SIG-M5 treated with dmso at 0.1 percent for 504 hours (cell line): ENCODE data around the gene FAU.
"Not testable (repeated sequence)": the region's sequence is repeated elsewhere in the genome, so short reads cannot be mapped to it uniquely, and the experiment has no call there.

Source experiments
- DNase-seq: peaks from one replicate; lab custom pipeline; 2025; ENCODE audit not compliant: unreplicated experiment; lab: John Stamatoyannopoulos, UW

Gene FAU

DNA sequence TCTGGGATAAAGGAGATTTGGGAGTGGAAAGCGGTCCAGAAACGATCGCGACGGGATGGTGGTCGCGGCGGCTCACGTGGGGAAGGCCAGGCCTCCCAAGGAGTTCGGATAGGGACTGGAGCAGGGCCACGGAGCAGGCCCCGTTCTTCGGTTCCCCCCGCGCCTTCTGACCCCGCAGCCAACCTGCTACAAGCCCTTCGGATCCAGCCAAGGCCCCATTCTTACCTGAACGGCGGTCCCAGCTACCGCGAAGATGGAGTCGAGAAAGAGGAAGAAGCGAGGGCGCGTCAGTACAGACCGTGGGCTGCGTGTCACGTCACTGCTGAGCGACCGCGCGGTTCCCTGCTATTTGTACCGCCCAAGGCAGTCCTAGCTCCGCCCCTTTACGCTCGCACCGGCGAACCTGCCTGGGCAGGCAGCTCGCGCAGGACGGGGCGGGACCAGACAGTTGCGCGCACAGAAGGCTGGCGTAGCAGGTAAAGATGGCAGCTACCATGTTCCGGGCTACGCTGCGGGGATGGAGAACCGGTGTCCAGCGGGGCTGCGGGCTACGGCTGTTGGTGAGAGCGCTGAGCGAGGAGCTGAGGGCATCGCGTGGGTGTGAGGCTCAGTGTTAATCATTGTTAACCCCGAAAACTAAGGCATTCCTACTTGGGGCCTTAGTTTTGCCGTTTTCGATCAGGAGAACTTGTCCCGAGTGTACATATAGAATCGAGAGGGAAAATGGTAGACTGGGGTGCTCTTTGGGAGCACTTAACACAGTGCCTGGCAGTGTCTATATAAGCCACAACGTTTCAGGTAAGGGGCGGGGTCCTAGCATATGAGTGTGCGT, at the start of gene FAU, which contains the start of gene MRPL49:
TSS of gene FAU (minus strand) at position 270 of the 832 bp plus-strand sequence. CDS start 321 bp downstream, outside the sequence.
TSS of gene MRPL49 (plus strand) at position 457 of the 832 bp plus-strand sequence. CDS start at position 483, 26 bp downstream.
- peak; percentile 98 for DNase-seq

DNA sequence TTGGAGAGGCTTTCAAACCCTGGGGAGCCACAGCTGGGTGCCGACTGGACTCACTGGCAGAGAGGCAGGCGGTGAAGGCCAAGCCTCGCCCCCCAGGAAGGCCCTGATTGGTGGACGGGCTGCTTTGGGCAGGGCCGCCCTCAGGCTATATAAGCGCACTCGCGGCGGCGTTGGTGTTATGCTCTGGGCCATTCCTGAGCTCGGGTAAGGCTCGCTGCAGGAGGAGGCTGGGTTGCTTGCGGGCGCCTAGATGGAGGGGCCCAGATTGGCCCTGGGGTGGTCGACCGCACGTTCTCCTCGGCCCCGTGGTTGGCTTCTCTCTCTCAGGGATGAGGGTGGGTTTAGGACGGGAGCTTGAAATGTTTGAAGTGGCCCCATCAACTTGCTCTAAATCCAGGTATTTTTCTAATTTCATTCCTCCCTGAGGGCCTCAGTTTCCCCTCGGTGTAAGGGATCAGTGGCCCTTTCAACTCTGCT, 48.2 kb upstream of the FAU start, which contains the start of gene SPDYC:
TSS of gene SPDYC (plus strand) at position 176 of the 477 bp plus-strand sequence. CDS start 1,125 bp downstream, outside the sequence.
- no peak for DNase-seq

DNA sequence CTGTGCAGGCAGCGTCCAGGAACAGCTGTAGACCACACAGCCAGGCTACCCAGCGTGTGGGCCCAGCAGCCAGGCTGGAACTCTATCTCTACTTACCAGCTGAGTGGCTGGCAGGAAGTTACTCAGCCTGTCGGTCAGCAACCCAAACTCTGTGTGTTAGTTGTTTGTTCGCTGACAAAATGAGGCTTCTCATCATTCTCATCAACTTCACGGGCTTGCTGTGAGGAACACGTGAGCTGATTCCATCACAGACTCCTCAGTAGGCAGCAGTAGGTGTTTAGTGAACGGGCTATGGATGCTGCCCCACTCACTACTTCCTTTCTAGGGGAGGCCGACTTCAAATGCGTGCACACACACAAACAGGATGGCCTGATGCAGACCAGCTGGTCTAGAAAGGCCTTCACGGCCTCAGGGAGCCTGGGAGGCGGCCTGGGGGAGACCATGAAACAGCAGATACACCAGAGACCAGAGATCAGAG, 47.3 kb upstream of the FAU start:
- DNase-seq: no peak

DNA sequence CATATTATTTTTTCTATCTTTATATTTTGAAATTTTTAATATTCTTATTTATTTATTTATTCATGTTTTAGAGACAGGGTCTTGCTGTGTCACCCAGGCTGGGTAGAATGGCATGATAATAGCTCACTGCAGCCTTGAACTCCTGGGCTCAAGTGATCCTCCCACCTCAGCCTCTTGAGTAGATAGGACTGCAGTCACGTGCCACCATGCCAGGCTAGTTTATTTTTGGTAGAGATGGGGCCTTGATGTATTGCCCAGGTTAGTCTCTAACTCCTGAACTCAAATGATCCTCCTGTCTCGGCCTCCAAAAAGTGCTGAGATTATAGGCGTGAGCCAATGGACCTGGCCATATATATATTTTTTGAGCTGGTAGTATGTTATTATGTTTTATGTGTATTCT, 45.7 kb upstream of the FAU start:
- no peak for DNase-seq

DNA sequence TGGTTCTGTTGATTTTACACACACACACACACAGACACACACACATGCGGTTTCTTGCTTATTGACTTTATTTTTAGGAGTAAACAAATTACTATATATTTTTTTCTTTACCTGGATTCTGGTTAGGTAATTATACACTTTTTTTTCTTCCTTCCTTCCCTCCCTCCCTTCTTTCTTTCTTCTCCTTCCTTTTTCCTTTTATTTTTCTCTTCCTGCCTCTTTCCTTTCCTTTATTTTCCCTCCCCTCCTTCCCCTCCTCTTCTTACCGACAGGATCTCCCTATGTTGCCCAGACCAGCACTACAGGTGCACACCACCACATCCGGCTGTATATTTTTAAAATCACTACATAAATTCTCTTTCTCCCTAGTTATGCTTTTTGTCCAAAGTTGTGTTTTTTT, 45.0 kb upstream of the FAU start:
- DNase-seq: no peak

DNA sequence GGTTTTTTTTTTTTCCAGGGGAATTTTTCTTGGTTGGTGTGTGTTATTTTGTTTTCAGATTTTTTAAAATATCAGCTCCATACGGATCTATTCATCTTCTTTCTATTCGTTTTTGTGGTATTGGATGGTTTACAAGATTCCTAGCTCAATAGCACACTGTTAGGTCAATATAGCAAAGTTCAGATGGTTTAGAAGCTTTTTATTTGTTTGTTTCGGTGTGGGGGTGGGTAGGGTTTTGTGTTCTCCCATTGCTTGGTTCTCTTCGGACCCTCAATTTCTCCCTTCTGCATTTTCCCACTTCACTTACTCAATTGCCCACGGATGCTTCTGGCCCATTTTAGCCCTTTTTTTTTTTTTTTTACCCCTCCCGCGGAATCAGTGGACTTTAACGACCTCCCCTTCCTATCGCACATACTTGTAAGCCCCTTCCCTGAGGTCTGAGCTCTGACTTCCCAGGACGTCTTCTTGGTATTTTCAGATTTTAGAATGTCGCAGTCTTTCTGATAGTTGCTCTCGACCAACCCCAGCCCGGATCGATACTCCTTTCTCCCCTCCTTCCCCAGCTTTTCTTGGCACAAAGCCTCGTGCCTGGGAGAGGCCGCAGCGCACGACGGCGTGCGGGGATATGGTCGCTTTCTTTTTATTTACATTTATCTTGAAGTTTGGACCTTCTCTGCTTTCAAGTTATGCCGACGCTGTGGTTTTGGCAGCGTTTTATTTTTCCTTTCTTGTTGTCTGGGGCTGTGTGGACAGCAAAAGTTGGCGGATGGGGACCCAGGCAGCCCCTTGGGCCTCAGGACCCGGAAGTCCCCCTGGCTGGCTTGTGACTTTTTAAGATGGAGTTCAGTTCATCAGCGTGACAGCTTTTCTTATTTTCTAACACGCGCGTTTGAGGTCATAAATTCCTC, 43.7 kb upstream of the FAU start:
- no peak for DNase-seq

DNA sequence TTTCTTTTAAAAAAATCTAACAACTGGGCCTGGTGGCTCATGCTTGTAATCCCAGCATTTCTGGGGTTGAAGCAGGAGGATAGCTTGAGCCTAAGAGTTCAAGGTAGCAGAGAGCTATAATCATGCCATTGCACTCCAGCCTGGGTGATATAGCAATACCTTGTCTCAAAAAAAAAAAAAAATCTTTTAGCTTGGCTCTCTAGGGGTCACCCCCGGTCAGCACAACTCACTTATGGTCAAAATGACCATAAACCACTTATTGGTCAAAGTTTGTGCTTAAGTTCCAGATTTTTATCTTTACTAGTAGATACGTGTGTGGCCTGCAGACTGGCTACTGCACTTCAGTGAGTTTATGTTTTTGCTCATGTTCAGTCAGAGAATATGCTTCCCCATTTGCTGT, 41.8 kb upstream of the FAU start:
- DNase-seq: no peak

DNA sequence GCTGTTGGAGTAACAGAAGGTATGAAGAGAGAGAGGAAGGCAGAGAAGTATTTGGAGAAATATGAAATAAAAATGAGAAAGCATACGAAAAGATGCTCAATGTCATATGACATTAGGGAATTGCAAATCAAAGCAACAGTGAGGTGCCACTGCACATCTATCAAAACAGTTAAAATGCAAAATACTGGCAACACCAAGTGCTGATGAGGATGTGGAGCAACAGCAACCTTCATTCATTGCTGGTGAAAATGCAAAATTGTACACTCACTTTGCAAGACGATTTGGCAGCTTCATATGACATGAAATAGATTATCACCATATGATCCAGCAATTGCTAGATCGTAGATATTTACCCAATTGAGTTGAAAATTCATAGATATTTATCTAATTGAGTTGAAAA, 38.7 kb upstream of the FAU start:
- no peak for DNase-seq

DNA sequence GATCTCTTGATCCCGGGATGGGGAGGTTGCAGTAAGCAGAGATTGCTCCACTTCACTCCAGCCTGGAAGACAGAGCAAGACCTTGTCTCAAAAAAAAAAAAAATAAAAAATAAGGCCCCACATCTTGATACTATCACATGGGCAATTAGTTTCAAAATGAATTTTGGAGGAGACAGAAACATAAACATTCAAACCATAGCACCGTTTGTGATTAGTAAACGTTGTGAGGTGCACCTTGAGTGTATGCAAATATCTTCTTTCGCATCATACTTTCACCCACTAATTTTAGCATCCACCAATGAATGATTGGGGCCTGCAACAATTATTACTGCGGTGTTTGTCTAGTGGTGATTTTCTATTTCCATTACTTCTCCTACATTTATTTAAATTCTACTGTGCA, 37.1 kb upstream of the FAU start:
- DNase-seq: no peak

DNA sequence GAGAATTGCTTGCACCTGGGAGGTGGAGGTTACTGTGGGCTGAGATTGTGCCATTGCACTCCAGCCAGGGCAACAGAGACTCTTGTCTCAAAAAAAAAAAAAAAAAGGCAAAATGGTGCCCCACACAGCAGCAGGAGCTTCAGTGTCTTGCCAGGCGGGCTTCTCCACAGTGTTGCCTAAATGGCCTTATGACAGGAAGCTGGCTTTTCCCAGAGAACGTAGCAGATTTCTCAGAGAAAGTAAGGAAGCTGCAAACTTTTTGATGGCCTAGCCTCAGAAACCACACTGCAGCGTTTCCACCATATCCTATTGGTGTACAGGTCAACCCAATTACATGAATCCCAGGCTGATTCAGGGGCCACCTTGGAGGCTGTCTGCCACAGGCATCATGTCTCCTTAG, 35.4 kb upstream of the FAU start:
- DNase-seq: no peak

DNA sequence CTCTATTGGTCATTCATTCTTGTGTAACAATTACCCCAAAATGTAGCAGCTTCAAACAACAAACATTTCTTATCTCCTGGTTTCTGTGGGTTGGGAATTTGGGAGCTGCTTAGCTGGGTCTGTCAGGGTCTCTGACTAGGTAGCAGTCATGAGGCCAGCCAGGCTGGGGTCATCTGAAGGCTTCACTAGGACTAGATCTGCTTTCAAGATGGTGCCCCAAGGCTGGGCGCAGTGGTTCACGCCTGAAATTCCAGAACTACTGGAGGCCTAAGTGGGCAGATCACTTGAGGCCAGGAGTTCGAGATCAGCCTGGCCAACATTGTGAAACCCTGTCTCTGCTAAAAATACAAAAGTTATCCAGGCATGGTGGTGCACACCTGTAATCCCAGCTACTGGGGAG, 35.0 kb upstream of the FAU start:
- DNase-seq: no peak

DNA sequence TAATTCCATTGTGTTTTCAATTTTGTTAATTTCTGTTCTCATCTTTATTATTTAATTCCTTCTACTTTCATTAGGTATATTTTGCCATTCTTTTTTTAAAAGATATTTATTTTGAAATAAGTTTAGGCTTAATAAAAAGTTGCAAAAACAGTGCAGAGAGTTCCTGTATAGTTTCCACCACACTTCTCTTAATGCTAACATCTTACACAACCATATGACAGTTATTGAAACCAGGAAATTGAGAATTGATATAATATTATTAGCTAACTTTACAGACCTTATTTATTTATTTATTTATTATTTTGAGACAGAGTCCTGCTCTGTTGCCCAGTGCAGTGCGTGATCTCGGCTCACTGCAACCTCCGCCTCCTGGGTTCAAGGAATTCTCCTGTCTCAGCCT, 34.3 kb upstream of the FAU start:
- no peak for DNase-seq

DNA sequence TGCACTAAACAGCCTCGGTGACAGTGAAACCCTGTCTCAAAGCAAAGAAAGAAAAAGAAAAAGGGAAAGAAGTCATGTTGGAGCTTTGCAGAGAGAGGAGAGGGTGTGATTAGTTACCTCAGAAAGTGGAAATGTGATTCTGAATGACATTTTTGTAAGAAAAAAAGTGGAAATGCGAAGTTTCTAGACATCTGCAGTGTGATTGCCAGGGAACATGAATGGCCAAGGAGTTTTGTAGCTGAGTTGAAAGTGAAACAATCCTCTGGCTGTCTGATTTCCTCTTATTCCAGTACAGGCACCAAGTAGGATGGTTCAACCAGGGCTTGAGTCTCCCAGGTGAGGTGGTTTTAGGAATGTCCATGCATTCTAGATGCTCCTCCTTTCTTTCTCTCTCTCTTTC, 30.2 kb upstream of the FAU start:
- peak; percentile 28 for DNase-seq

DNA sequence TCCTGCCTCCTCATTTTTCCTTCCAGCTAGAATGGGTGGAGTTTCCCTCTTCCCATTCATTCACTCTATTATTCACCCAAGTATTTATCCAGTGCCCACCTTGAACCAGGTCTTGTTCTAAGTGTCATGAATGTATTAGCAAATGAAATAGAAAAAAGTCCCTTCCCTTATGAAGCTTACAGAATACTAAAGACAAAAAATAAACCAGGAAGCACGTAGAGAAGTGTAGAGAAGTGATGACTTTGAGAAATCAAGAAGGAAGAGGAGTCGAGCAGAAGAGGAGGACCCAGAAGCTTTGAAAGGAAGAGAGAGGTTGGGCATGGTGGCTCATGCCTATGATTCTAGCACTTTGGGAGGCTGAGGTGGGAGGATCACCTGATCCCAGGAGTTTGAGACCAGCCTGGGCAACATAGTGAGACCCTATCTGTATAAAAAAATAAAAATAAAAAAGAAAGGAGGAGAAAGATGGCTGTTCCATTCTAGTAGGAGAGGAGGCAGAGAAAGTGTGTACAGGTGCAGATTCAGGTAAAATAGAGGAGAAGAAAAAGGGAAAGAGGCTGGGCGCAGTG, 29.5 kb upstream of the FAU start:
- no peak for DNase-seq

DNA sequence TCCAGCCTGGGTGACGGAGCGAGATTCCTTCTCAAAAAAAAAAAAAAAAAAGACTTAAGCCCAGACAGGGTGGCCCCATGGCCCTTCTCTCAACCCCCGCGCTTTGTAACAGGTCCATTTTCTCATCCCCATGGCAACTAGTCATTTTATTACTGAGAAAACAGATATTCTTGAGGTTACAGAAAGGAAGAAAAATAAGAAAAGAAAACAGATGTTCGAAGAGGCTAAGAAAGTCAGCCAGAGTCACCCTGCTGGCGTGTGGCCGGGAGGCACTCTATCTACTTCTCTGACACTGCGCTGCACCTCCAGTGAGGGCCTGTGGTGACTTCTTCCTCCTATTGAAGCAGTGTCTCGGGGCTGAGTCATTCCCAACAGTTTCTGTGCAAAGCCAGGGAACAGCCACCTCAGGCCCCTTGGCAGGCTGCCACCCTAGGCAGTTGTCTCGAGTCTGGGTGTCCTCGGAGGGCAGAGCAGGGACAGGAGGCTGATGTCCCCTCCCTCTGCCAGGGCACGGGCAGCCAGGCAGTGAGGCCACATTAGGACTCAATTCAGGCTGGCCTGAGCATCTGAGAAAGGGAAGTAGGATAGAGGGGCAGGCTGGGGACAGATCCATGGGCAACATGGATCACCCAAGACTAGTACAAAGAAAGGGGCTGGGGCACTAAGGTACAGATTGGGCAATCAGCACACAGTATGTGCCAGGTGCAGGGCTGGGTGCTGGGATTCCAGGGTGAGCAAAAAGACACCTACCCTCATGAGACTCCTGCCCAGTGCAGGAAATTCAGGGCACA, 28.8 kb upstream of the FAU start:
- peak; percentile 88 for DNase-seq

DNA sequence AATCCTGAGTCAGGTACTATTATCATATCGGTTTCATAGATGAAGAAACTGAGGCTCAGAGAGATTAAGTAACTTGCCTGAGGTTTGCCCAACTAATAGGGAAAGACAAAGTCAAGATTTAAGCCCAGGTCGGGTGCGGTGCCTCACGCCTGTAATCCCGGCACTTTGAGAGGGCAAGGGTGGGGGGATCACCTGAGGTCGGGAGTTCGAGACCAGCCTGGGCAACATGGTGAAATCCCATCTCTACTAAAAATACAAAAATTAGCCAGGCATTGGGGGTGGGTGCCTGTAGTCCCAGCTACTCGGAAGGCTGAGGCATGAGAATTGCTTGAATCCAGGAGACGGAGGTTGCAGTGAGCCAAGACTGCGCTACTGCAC, 28.2 kb upstream of the FAU start:
- not testable (repeated sequence) for DNase-seq

DNA sequence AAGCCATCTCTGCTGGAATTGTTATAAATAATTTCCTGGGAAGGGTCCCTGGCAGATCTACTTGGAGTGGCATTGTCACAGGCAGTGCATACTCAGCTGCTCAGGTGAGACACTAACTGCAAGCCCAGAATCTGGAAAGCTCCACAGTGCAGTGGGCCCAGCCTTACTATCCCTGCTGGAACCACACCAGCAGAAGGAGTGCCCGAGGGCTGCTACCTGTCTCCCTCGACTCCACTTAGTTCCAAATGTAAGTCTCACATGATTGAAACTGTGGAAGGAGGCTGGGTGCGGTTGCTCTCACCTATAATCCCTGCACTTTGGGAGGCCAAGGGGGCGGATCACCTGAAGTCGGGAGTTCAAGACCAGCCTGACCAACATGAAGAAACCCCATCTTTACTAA, 26.7 kb upstream of the FAU start:
- no peak for DNase-seq

DNA sequence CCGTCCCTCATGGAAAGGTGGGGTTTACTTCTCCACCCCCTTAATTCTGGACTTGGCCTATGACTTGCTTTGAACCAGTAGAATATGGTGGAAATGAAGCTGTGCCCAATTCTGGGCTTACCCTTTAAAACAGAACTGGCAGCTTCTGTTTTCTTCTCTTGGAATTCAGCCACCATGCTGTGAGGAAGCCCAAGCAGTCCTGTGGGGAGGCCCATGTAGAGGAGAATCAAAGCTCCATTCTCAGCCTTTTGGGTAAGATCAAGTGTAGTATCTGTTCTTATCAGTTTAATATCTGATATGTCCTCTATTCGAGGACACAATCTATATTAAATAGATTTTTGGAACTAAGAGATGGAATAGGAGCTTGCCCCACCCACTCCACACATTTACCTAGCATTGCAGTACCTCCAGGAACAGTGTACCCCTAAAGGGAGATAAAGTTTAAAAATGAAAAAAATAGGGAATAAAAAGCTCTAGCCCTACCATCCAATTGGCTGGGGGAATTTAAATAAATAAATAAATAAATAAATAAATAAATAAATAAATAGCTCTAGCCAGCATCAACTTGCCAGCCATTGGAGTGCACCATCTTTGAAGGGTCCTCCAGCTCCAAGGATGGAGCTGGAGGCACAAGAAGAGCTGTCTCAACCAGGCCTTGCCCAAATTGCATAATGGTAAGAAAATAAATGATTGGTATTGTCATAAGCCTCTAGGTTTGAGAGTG, 25.6 kb upstream of the FAU start:
- DNase-seq: no peak

DNA sequence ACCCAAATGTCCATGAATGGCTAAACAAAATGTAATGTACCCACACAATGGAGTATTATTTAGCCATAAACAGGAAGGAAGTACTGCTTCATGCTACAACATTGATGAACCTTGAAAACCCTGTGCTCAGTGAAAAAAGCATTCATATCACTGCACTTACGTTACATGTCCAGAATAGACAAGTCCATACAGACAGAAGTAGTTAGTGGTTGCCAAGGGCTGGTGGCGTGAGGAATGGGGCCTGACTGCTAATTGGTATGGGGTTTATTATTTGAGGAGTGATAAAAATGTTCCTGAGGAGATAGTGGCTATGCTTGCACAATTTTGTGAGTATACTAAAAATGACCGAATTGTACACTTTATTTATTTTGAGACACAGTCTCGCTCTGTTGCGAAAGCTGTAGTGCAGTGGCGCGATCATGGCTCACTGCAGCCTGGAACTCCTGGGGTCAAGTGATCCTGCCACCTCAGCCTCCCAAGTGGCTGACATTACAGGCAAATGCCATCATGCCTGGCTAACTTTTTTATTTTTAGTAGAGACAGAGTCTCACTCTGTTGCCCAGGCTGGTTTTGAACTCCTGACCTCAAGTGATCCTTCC, 20.1 kb upstream of the FAU start:
- DNase-seq: no peak
